OCI-LY3 (cell line): ENCODE data around the gene ZBTB11.
"Not testable (repeated sequence)": the region's sequence is repeated elsewhere in the genome, so short reads cannot be mapped to it uniquely, and the experiment has no call there.

Experiments
- H2AFZ ChIP-seq: fragments of 200-600, 300-600 bp; shearing (Covaris generic); 2 replicates; pipeline ENCODE4 v1.6.0; 2014; ENCODE audit warnings: antibody characterized with exemption, low read depth, low read length
- H3K27ac ChIP-seq: fragments of 200-600, 300-600 bp; sonication (generic); 2 replicates; pipeline ENCODE4 v1.5.1; 2014; ENCODE audit warnings: mild to moderate bottlenecking, low read length, moderate library complexity, mixed read lengths
- H3K27me3 ChIP-seq: fragments of 200-600, 300-600 bp; sonication (generic); 2 replicates; pipeline ENCODE4 v1.6.1; 2014; ENCODE audit warnings: low read depth, low read length, mixed read lengths
- H3K36me3 ChIP-seq: fragments of 200-600, 300-600 bp; sonication (generic); replicated peaks from 2 replicates; pipeline ENCODE3; 2014; ENCODE audit warnings: low read depth, low read length, mixed read lengths
- H3K4me1 ChIP-seq: fragments of 300-600, 200-600 bp; sonication (generic); 2 replicates; pipeline ENCODE4 v1.6.1; 2014; ENCODE audit warnings: low read length, mixed read lengths
- H3K4me2 ChIP-seq: fragments of 200-600, 300-600 bp; sonication (generic); 2 replicates; pipeline ENCODE4 v1.6.1; 2014; ENCODE audit warnings: low read length, mixed read lengths
- H3K4me3 ChIP-seq: fragments of 300-600, 200-600 bp; sonication (generic); 2 replicates; pipeline ENCODE4 v1.5.1; 2014; ENCODE audit warnings: antibody characterized with exemption, mild to moderate bottlenecking, low read length, moderate library complexity
- H3K79me2 ChIP-seq: fragments of 300-600, 200-600 bp; shearing (Covaris generic); 2 replicates; pipeline ENCODE4 v1.6.1; 2014; ENCODE audit warnings: mild to moderate bottlenecking, low read length, mixed read lengths
- H3K9ac ChIP-seq: fragments of 300-600, 200-600 bp; shearing (Covaris generic); 2 replicates; pipeline ENCODE4 v1.6.0; 2014; ENCODE audit warnings: mild to moderate bottlenecking, low read length, moderate library complexity
- H3K9me3 ChIP-seq: fragments of 200-600, 300-600 bp; shearing (Covaris generic); 2 replicates; pipeline ENCODE4 v1.6.1; 2014; ENCODE audit warnings: low read length, mixed read lengths; ENCODE audit not compliant: insufficient read depth
- H4K20me1 ChIP-seq: fragments of 200-600, 300-600 bp; sonication (generic); 2 replicates; pipeline ENCODE4 v1.6.1; 2016; ENCODE audit warnings: low read length, mixed read lengths; ENCODE audit not compliant: insufficient read depth
- EZH2phosphoT487 ChIP-seq: fragments of 200-600 bp; shearing (Covaris generic); IDR thresholded peaks from 2 replicates; pipeline ENCODE4 v1.6.1; 2018; ENCODE audit warnings: antibody characterized with exemption, mixed run types, low read depth
- TF ChIP-seq, protein P1 (sequence below): fragments of 200-600, 300-600 bp; sonication (generic); IDR thresholded peaks from 2 replicates; pipeline ENCODE4 v1.5.1; 2014; ENCODE audit warnings: antibody characterized with exemption, low read length, low read depth

ZBTB11 gene

DNA sequence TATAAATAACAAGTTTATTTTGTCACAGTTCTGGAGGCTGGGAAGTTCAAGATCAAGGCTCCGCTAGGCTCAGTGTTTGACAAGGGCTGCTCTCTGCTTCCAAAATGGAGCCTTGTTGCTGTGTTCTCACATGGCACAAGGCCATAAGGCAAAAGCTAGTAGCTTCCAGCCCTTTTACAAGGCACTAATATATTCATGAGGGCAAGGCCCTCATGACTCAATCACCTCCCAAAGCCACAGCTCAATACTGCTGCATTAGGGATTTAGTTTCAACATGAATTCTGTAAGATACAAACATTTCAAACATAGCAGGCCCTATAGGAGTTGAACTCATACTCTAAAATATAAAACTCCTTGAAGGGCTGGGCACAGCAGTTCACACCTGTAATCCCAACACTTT lies 30.2 kb downstream of the ZBTB11 start:
- H3K36me3 ChIP-seq = peaks cover 24% of the 10 kb centered on the region

DNA sequence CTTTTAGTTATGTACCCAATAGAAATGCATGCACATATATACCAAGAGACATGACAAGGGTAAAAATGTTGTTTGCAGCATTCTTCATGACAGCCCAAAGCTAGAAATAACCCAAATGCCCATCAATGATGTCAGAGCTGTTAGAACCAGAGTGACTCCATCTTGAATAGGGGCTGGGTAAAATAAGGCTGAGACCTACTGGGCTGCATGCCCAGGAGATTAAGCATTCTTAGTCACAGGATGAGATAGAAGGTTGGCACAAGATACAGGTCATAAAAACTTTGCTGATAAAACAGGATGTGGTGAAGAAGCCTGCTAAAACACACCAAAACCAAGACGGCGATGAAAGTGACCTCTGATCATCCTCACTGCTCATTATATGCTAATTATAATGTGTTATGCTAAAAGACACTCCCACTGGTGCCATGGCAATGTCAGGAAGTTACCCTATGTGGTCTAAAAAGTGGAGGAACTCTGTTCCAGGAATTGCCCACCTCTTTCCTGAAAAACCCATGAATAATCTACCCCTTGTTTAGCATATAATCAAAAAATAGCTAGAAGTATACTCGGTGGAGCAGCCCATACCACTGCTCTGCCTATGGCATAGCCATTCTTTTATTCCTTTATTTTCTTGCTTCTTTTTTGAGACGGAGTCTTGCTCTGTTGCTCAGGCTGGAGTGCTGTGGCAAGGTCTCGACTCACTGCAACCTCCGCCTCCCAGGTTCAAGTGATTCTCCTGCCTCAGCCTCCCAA lies 32.9 kb downstream of the ZBTB11 start:
- Histone ChIP-seq H4K20me1 (no peaks in the 10 kb centered on the region), H3K4me3 (no peak overlapping the region), H2AFZ (no peak overlapping the region), H3K4me1 (no peaks in the 10 kb centered on the region), H3K9me3 (no peaks in the 10 kb centered on the region), H3K9ac (no peak overlapping the region), H3K4me2 (no peak overlapping the region), H3K79me2 (no peaks in the 10 kb centered on the region), H3K36me3 (peaks cover 3% of the 10 kb centered on the region), H3K27me3 (no peaks in the 10 kb centered on the region), H3K27ac (no peak overlapping the region)
- TF ChIP-seq EZH2phosphoT487 = no peak
- TF ChIP-seq, protein P1, sequence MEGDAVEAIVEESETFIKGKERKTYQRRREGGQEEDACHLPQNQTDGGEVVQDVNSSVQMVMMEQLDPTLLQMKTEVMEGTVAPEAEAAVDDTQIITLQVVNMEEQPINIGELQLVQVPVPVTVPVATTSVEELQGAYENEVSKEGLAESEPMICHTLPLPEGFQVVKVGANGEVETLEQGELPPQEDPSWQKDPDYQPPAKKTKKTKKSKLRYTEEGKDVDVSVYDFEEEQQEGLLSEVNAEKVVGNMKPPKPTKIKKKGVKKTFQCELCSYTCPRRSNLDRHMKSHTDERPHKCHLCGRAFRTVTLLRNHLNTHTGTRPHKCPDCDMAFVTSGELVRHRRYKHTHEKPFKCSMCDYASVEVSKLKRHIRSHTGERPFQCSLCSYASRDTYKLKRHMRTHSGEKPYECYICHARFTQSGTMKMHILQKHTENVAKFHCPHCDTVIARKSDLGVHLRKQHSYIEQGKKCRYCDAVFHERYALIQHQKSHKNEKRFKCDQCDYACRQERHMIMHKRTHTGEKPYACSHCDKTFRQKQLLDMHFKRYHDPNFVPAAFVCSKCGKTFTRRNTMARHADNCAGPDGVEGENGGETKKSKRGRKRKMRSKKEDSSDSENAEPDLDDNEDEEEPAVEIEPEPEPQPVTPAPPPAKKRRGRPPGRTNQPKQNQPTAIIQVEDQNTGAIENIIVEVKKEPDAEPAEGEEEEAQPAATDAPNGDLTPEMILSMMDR = no peak

More for the DNA sequence above, 30.2 kb downstream of the ZBTB11 start:
- H4K20me1 ChIP-seq = no peaks in the 10 kb centered on the region
- H3K27me3 ChIP-seq = no peaks in the 10 kb centered on the region
- no peaks in the 10 kb centered on the region for H3K79me2 ChIP-seq
- H3K27ac ChIP-seq = no peak overlapping the region
- no peak overlapping the region for H3K4me3 ChIP-seq
- no peak overlapping the region for H2AFZ ChIP-seq
- H3K9ac ChIP-seq = no peak overlapping the region
- TF ChIP-seq EZH2phosphoT487 = no peak
- TF ChIP-seq, protein P1 = no peak
- H3K9me3 ChIP-seq = no peaks in the 10 kb centered on the region
- no peaks in the 10 kb centered on the region for H3K4me1 ChIP-seq
- no peak overlapping the region for H3K4me2 ChIP-seq

DNA sequence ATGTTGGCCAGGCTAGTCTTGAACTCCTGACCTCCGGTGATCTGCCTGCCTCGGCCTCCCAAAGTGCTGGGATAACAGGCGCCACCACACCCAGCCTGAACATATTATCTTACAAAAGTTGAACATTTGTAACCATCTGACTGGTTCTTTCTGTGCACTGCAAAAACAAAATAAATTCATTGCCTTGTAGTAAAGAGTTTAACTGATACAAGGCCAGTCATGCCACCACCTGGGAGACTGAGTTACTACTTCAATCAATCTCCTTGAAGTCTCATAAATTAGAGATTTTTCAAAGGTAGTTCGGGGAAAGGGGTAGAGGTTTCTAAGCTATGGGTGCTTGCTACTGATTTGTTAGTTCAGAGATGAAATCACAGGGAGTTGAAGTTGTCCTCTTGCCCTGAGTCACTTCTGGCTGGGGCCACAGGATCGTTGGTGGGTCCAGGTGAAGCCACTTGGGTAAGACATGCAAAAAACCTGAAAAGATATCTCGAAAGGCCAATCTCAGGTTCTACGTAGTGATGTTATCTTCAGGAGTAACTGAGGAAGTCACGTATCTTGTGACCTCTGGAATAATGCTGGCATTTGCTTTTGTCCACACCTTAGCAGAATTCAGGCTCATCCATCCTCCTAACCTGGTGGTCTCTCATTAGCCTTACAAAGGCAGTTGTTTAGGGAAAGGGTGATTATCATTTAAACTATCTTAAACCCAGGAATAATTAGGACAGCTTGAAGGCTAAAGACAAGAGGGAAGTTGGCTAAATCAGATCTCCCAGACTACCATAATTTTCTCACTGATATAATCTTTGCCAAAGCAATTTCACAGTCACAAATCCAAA lies 33.7 kb downstream of the ZBTB11 start:
- Histone ChIP-seq H3K27ac (no peak overlapping the region), H3K27me3 (no peaks in the 10 kb centered on the region), H3K36me3 (no peaks in the 10 kb centered on the region), H3K4me3 (no peak overlapping the region), H3K4me2 (no peak overlapping the region), H3K9me3 (no peaks in the 10 kb centered on the region), H3K9ac (no peak overlapping the region), H3K4me1 (no peaks in the 10 kb centered on the region), H3K79me2 (no peaks in the 10 kb centered on the region), H4K20me1 (no peaks in the 10 kb centered on the region), H2AFZ (no peak overlapping the region)
- TF ChIP-seq EZH2phosphoT487 = no peak
- TF ChIP-seq, protein P1 = no peak

DNA sequence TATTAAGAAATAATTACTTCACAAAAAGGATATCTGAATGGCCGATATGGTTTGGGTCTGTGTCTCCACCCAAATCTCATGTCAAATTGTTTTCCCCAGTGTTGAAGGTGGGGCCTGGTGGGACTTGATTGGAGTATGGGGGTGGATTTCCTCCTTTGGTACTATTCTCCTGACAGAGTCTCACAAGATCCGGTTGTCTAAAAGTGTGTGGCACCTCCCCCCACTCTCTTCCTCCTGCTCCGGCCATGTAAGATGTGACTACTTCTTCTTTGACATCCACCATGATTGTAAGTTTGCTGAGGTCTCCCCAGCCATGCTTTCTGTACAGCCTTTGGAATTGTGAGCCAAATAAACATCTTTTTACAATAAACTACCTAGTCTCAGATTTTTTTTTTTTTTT lies 34.5 kb downstream of the ZBTB11 start:
- Histone ChIP-seq H3K27ac (no peak overlapping the region), H3K36me3 (no peaks in the 10 kb centered on the region), H3K27me3 (no peaks in the 10 kb centered on the region), H3K4me2 (no peak overlapping the region), H3K4me3 (no peak overlapping the region), H3K9me3 (no peaks in the 10 kb centered on the region), H3K79me2 (no peaks in the 10 kb centered on the region), H4K20me1 (no peaks in the 10 kb centered on the region), H2AFZ (no peak overlapping the region), H3K4me1 (no peaks in the 10 kb centered on the region), H3K9ac (no peak overlapping the region)
- no peak for TF ChIP-seq EZH2phosphoT487
- TF ChIP-seq, protein P1 = no peak

DNA sequence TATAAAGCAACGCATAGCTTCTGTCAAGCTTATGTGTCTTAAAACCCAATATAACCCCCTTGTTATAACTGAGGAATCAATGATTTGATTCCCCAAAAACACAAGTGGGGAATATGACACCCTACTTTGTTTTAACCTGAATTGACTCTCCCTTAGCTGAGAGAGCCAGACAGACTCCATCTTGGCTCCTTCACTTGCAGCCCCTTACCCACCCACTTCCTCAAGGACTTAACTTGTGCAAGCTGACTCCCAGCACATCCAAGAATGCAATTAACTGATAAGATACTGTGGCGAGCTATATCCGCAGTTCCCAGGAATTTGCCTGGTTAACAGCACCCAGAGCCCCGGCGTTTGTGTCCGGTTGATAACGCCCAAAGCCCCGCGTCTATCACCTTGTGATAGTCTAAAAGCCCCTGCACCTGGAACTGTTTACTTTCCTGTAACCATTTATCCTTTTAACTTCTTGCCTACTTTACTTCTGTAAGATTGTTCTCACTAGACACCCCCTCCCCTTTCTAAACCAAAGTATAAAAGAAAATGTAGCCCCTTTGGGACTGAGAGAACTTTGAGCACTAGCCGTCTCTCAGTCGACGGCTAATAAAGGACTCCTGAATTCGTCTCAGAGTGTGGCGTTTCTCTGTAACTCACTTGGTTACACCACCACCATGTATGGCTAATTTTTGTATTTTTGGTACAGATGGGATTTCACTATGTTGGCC lies 35.4 kb downstream of the ZBTB11 start:
- H2AFZ ChIP-seq, H3K4me3 ChIP-seq, H3K9ac ChIP-seq, H3K27me3 ChIP-seq, H3K9me3 ChIP-seq, H3K4me2 ChIP-seq, H4K20me1 ChIP-seq, H3K4me1 ChIP-seq, H3K79me2 ChIP-seq, H3K27ac ChIP-seq, H3K36me3 ChIP-seq: not testable (repeated sequence)
